Heart left ventricle (tissue), 13 donors: ENCODE measurements around the gene IL11.

Experiments used
- POLR2A ChIP-seq, 2 donors: fragments of 450-650 bp; IDR thresholded peaks; one replicate each; pipeline ENCODE4 v1.6.1; 2017; ENCODE audit warnings: antibody characterized with exemption in 2 of 2, mild to moderate bottlenecking in 2 of 2, moderate library complexity in 2 of 2
- TF ChIP-seq, protein P1 (sequence below), 12 donors: fragments of 200-600 bp; sonication (generic) in 4 of 12; IDR thresholded peaks; one replicate each; pipeline versions ENCODE4 v1.5.0 to v1.8.0; 2018 to 2022; ENCODE audit warnings: antibody characterized with exemption in 12 of 12, mild to moderate bottlenecking in 5 of 12
- donor health status: ischemic (EF 13 %, LVEDD 7.1; RV severe dilation, severe dysfunction).
- donor health status: DM: no; HTN: yes; CAD: no.
- donor health status: DM: no; HTN: no; CAD: no.
- donor health status: ischemic (EF 25% LVEDD 6.9; RV normal size, moderate dysfunction).
- donor health status: ischemic (EF 25% LVEDD 5.7; RV mildly dilated, moderate dysfunction).
- donor health status: ischemic (EF 35%, LVEDD 5.7; RV mildly dilated, moderate dysfunction).
- donor health status: nonischemic (EF 11% LVEDD 7.7; RV severe dilation, severe dysfunction).
- donor health status: DM: yes; HTN: yes; CAD: no.
- donor health status: PGD.
- donor health status: ischemic (EF 29% LVEDD 5.4; RV normal size, mild dysfunction).
- donor health status: nonischemic (EF 23%, LVEDD 6.1; RV moderate dilation, normal function).

GRCh38 chr19:55385724-55386492, 15.6 kb upstream of the IL11 start, which contains the start of gene RPL28:
- TF ChIP-seq, protein P1, sequence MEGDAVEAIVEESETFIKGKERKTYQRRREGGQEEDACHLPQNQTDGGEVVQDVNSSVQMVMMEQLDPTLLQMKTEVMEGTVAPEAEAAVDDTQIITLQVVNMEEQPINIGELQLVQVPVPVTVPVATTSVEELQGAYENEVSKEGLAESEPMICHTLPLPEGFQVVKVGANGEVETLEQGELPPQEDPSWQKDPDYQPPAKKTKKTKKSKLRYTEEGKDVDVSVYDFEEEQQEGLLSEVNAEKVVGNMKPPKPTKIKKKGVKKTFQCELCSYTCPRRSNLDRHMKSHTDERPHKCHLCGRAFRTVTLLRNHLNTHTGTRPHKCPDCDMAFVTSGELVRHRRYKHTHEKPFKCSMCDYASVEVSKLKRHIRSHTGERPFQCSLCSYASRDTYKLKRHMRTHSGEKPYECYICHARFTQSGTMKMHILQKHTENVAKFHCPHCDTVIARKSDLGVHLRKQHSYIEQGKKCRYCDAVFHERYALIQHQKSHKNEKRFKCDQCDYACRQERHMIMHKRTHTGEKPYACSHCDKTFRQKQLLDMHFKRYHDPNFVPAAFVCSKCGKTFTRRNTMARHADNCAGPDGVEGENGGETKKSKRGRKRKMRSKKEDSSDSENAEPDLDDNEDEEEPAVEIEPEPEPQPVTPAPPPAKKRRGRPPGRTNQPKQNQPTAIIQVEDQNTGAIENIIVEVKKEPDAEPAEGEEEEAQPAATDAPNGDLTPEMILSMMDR (IDR thresholded peaks at IDR 0.05) = no peak
- peak; percentile 34 to 99 for TF ChIP-seq POLR2A (IDR thresholded peaks at IDR 0.05)
